HEK293 (cell line): Measurements from ENCODE around the gene MS4A6A.

Source experiments
- CTCF ChIA-PET: fragments of 350-600 bp; formaldehyde crosslinking; extraction: SDS; loops from one replicate; lab custom pipeline; 2021; ENCODE audit warnings: antibody characterized with exemption; lab: Yijun Ruan, JAX
- POLR2A ChIA-PET: fragments of 300-600 bp; formaldehyde crosslinking; extraction: SDS; loops from one replicate; lab custom pipeline; 2020; ENCODE audit warnings: antibody characterized with exemption, inconsistent platforms; lab: Yijun Ruan, JAX
- H3K27ac ChIP-seq: fragments of 200-500 bp; sonication (Bioruptor generic); 2 replicates; pipeline ENCODE4 v1.5.1; 2014; ENCODE audit warnings: low read depth, low read length, control low read depth, inconsistent platforms; ENCODE audit errors: extremely low read depth
- H3K36me3 ChIP-seq, 2 experiments: fragments of 200-500 bp in 1 of 2; sonication (Bioruptor generic) in 1 of 2; 1 replicate in 1 of 2; 2 replicates in 1 of 2; pipeline ENCODE4 v1.5.1; 2014 to 2017; ENCODE audit warnings: inconsistent platforms in 2 of 2, low read length in 2 of 2; ENCODE audit not compliant: control insufficient read depth in 2 of 2, insufficient read depth in 1 of 2
- H3K4me1 ChIP-seq: fragments of 200-500 bp; sonication (Bioruptor generic); 2 replicates; pipeline ENCODE4 v1.5.1; 2014; ENCODE audit warnings: mild to moderate bottlenecking, low read length, inconsistent platforms; ENCODE audit not compliant: control insufficient read depth, insufficient read depth
- H3K4me3 ChIP-seq: 2 replicates; pipeline ENCODE4 v1.5.1; 2011; ENCODE audit warnings: low read depth, mild to moderate bottlenecking, control low read depth, low read length, moderate library complexity
- H3K9me3 ChIP-seq: fragments of 200-500 bp; sonication (Bioruptor generic); 2 replicates; pipeline ENCODE4 v1.5.1; 2014; ENCODE audit warnings: low read depth, low read length, inconsistent platforms; ENCODE audit not compliant: control insufficient read depth, insufficient read depth
- BCL11B ChIP-seq: fragments of 450-650 bp; formaldehyde crosslinking; IDR thresholded peaks from 2 replicates; pipeline ENCODE4 v1.5.1; 2016; ENCODE audit warnings: low read depth, missing biosample characterization, missing genetic modification characterization
- RBAK ChIP-seq: fragments of 450-650 bp; formaldehyde crosslinking; IDR thresholded peaks from 2 replicates; pipeline ENCODE4 v1.5.1; 2016; ENCODE audit warnings: missing biosample characterization, missing genetic modification characterization
- SALL2 ChIP-seq: fragments of 450-650 bp; formaldehyde crosslinking; IDR thresholded peaks from 2 replicates; pipeline ENCODE4 v1.5.0; 2017; ENCODE audit warnings: missing biosample characterization, mild to moderate bottlenecking, missing genetic modification characterization, borderline replicate concordance
- TCF7L2 ChIP-seq: IDR thresholded peaks from 2 replicates; pipeline ENCODE4 v1.6.1; 2011; ENCODE audit warnings: low read depth, mild to moderate bottlenecking, inconsistent platforms, low read length, moderate library complexity, borderline replicate concordance
- ZBTB1 ChIP-seq: fragments of 450-650 bp; formaldehyde crosslinking; IDR thresholded peaks from 2 replicates; pipeline ENCODE4 v1.5.1; 2016; ENCODE audit warnings: missing biosample characterization, missing genetic modification characterization
- ZBTB21 ChIP-seq: fragments of 450-650 bp; formaldehyde crosslinking; IDR thresholded peaks from 2 replicates; pipeline ENCODE4 v1.5.1; 2017; ENCODE audit warnings: missing biosample characterization, missing genetic modification characterization
- ZBTB48 ChIP-seq: fragments of 450-650 bp; formaldehyde crosslinking; IDR thresholded peaks from 2 replicates; pipeline ENCODE4 v1.5.1; 2016; ENCODE audit warnings: missing biosample characterization, missing genetic modification characterization
- ZNF169 ChIP-seq: fragments of 450-650 bp; formaldehyde crosslinking; IDR thresholded peaks from 2 replicates; pipeline ENCODE4 v1.5.1; 2016; ENCODE audit warnings: missing biosample characterization, missing genetic modification characterization
- ZNF175 ChIP-seq: fragments of 450-650 bp; formaldehyde crosslinking; IDR thresholded peaks from 2 replicates; pipeline ENCODE4 v1.5.1; 2016; ENCODE audit warnings: missing biosample characterization, missing genetic modification characterization
- ZNF266 ChIP-seq: fragments of 450-650 bp; formaldehyde crosslinking; IDR thresholded peaks from 2 replicates; pipeline ENCODE4 v1.5.1; 2016; ENCODE audit warnings: missing biosample characterization, missing genetic modification characterization, low read depth
- ZNF324 ChIP-seq: fragments of 450-650 bp; formaldehyde crosslinking; IDR thresholded peaks from 2 replicates; pipeline ENCODE4 v1.5.1; 2016; ENCODE audit warnings: missing biosample characterization, missing genetic modification characterization
- ZNF350 ChIP-seq: fragments of 450-650 bp; formaldehyde crosslinking; IDR thresholded peaks from 2 replicates; pipeline ENCODE4 v1.5.0; 2017; ENCODE audit warnings: missing biosample characterization, mild to moderate bottlenecking, missing genetic modification characterization
- ZNF549 ChIP-seq: fragments of 450-650 bp; IDR thresholded peaks from 2 replicates; pipeline ENCODE4 v1.5.1; 2018; ENCODE audit warnings: missing biosample characterization, missing genetic modification characterization, mild to moderate bottlenecking, inconsistent platforms, moderate library complexity
- ZNF585B ChIP-seq: fragments of 450-650 bp; formaldehyde crosslinking; IDR thresholded peaks from 2 replicates; pipeline ENCODE4 v1.5.1; 2016; ENCODE audit warnings: missing biosample characterization, missing genetic modification characterization
- ZNF600 ChIP-seq: fragments of 450-650 bp; formaldehyde crosslinking; IDR thresholded peaks from 2 replicates; pipeline ENCODE4 v1.5.1; 2016; ENCODE audit warnings: missing biosample characterization, missing genetic modification characterization
- ZNF664 ChIP-seq: fragments of 450-650 bp; formaldehyde crosslinking; IDR thresholded peaks from 2 replicates; pipeline ENCODE4 v1.5.1; 2016; ENCODE audit warnings: missing biosample characterization, missing genetic modification characterization
- ZNF670 ChIP-seq: fragments of 450-650 bp; formaldehyde crosslinking; IDR thresholded peaks from 2 replicates; pipeline ENCODE4 v1.5.1; 2016; ENCODE audit warnings: missing biosample characterization, missing genetic modification characterization, low read depth
- ZNF76 ChIP-seq: fragments of 450-650 bp; formaldehyde crosslinking; IDR thresholded peaks from 2 replicates; pipeline ENCODE4; 2016; ENCODE audit warnings: low read depth, missing biosample characterization, missing genetic modification characterization, borderline replicate concordance
- ZNF768 ChIP-seq: fragments of 450-650 bp; formaldehyde crosslinking; IDR thresholded peaks from 2 replicates; pipeline ENCODE4 v1.5.1; 2018; ENCODE audit warnings: missing biosample characterization, mild to moderate bottlenecking, missing genetic modification characterization
- TF ChIP-seq, protein P1 (sequence below): fragments of 450-650 bp; formaldehyde crosslinking; IDR thresholded peaks from 2 replicates; pipeline ENCODE4 v1.5.1; 2016; ENCODE audit warnings: missing biosample characterization, missing genetic modification characterization, low read depth
- TF ChIP-seq, protein P2 (sequence below): fragments of 450-650 bp; formaldehyde crosslinking; IDR thresholded peaks from 2 replicates; pipeline ENCODE4 v1.5.1; 2017; ENCODE audit warnings: missing biosample characterization, missing genetic modification characterization

MS4A6A gene

DNA sequence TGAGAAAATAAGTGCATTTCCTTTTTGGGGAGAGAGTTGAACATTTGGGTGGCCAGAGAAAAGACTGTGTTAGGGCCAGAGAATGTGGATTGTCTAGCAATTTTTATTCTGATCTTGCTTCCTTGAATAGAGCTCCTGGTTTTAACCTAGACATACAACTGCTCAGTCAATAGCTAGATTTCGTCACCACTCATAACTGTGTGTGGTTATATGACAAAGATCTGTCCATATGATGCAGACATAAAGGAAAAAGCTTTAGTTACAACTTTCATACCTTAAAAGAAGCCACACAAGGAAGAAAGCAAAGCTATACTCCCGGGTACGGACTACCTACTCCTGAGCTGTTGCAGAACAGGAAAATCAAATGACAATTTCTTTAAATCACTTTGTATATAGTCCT lies 37.2 kb downstream of the MS4A6A start:
- H3K4me3 ChIP-seq: no peak overlapping the region
- ChIA-PET CTCF (no interaction called here), POLR2A (no interaction called here)
- H3K9me3 ChIP-seq: no peaks in the 10 kb centered on the region
- no peaks in the 10 kb centered on the region for H3K36me3 ChIP-seq
- no peak overlapping the region for H3K27ac ChIP-seq
- H3K4me1 ChIP-seq: no peaks in the 10 kb centered on the region
- no peak for TF ChIP-seq SALL2 (tag by site-specific recombination)
- no peak for TF ChIP-seq TCF7L2
- TF ChIP-seq, protein P1, sequence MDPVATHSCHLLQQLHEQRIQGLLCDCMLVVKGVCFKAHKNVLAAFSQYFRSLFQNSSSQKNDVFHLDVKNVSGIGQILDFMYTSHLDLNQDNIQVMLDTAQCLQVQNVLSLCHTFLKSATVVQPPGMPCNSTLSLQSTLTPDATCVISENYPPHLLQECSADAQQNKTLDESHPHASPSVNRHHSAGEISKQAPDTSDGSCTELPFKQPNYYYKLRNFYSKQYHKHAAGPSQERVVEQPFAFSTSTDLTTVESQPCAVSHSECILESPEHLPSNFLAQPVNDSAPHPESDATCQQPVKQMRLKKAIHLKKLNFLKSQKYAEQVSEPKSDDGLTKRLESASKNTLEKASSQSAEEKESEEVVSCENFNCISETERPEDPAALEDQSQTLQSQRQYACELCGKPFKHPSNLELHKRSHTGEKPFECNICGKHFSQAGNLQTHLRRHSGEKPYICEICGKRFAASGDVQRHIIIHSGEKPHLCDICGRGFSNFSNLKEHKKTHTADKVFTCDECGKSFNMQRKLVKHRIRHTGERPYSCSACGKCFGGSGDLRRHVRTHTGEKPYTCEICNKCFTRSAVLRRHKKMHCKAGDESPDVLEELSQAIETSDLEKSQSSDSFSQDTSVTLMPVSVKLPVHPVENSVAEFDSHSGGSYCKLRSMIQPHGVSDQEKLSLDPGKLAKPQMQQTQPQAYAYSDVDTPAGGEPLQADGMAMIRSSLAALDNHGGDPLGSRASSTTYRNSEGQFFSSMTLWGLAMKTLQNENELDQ: no peak
- no peak for TF ChIP-seq ZNF664
- no peak for TF ChIP-seq ZNF169
- no peak for TF ChIP-seq RBAK (tag by site-specific recombination)
- no peak for TF ChIP-seq ZNF324 (tag by site-specific recombination)
- no peak for TF ChIP-seq ZNF549 (tag by site-specific recombination)
- TF ChIP-seq ZNF175 (tag by site-specific recombination): no peak
- no peak for TF ChIP-seq ZNF768
- TF ChIP-seq ZNF600 (tag by site-specific recombination): no peak
- TF ChIP-seq ZNF76 (tag by site-specific recombination): no peak
- no peak for TF ChIP-seq ZNF585B (tag by site-specific recombination)
- no peak for TF ChIP-seq ZBTB48 (tag by site-specific recombination)
- no peak for TF ChIP-seq ZNF350 (tag by site-specific recombination)

DNA sequence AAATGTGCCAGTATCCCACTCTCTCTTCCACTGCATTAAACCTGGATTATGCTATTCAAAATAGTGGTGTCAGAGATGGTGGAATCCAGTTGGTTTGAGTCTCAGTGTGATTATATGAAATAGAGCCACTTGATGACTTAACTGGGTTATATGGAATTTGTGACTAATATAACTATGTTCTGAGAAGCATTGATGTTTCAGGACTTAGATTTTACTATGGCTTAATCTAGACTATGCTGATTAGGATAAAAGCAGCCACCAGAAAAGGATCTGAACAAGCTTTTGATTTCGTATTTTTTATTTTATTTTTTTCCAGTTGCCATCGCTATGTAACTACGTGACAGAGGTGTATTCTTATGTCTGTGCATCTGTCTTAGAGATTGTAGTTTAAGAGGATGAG lies 39.1 kb downstream of the MS4A6A start:
- Histone ChIP-seq H3K4me1 (no peaks in the 10 kb centered on the region), H3K9me3 (no peaks in the 10 kb centered on the region), H3K4me3 (no peak overlapping the region), H3K36me3 (no peaks in the 10 kb centered on the region), H3K27ac (no peak overlapping the region)
- TF ChIP-seq ZNF670 (tag by site-specific recombination) (no peak), ZBTB1 (tag by site-specific recombination) (no peak), BCL11B (no peak), ZBTB21 (no peak)
- TF ChIP-seq, protein P2, sequence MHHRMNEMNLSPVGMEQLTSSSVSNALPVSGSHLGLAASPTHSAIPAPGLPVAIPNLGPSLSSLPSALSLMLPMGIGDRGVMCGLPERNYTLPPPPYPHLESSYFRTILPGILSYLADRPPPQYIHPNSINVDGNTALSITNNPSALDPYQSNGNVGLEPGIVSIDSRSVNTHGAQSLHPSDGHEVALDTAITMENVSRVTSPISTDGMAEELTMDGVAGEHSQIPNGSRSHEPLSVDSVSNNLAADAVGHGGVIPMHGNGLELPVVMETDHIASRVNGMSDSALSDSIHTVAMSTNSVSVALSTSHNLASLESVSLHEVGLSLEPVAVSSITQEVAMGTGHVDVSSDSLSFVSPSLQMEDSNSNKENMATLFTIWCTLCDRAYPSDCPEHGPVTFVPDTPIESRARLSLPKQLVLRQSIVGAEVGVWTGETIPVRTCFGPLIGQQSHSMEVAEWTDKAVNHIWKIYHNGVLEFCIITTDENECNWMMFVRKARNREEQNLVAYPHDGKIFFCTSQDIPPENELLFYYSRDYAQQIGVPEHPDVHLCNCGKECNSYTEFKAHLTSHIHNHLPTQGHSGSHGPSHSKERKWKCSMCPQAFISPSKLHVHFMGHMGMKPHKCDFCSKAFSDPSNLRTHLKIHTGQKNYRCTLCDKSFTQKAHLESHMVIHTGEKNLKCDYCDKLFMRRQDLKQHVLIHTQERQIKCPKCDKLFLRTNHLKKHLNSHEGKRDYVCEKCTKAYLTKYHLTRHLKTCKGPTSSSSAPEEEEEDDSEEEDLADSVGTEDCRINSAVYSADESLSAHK: no peak
- ChIA-PET CTCF (no interaction called here), POLR2A (no interaction called here)

DNA sequence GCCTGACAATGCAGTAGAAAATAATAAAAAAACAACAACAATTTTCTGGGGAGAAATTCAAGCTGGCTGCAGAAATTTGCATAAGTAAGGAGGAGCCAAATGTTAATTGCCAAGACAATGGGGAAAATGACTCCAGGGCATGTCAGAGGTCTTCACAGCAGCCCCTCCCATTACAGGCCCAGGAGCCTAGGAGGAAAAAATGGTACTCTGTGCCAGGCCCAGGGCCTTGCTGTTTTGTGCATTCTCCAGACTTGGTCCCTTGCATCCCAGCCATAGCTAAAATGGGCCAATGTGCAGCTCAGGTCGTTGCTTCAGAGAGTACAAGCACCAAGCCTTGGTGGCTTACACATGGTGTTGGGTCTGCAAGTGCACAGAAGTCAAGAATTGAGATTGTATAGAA lies 49.0 kb downstream of the MS4A6A start:
- ChIA-PET POLR2A (no interaction called here), CTCF (no interaction called here)
- TF ChIP-seq ZNF266 (tag by site-specific recombination): no peak
- peak; percentile 70 for TF ChIP-seq ZNF585B (tag by site-specific recombination)

More for the DNA sequence above, 49.0 kb downstream of the MS4A6A start:
- no peak overlapping the region for H3K27ac ChIP-seq
- no peak overlapping the region for H3K4me3 ChIP-seq
- no peaks in the 10 kb centered on the region for H3K9me3 ChIP-seq
- H3K4me1 ChIP-seq: no peaks in the 10 kb centered on the region
- H3K36me3 ChIP-seq: no peaks in the 10 kb centered on the region
